ENCODE results near the gene EDARADD.
"Not testable (repeated sequence)": the region's sequence is repeated elsewhere in the genome, so short reads cannot be mapped to it uniquely, and the experiment has no call there.

EDARADD gene

DNA sequence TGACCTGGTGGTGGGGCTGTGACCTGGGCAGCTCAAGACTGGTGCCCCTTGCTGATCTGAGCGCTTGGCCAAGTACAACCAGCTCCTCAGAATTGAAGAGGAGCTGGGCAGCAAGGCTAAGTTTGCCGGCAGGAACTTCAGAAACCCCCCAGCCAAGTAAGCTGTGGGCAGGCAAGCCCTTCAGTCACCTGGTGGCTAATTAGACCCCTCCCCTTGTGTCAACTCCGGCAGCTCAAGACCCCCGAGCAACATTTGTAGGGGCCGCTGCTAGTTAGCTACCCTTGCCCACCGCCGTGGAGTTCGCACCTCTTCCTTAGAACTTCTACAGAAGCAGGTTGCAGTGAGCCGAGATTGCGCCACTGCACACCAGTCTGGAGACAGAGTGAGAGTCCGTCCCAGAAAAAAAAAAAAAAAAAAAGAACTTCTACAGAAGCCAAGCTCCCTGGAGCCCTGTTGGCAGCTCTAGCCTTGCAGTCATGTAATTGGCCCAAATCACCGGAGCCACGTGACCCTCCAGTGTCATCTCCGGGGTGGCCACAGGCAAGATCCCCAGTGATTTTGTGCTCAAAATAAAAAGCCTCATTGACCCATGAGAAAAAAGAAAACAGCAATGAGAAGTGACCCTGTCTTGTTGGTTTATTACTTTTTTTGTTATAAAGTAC, 90.4 kb downstream of the EDARADD start:
- in situ Hi-C loops (cut with MboI; ENCODE audit: low sequenced_read_pairs) = no loop called here

DNA sequence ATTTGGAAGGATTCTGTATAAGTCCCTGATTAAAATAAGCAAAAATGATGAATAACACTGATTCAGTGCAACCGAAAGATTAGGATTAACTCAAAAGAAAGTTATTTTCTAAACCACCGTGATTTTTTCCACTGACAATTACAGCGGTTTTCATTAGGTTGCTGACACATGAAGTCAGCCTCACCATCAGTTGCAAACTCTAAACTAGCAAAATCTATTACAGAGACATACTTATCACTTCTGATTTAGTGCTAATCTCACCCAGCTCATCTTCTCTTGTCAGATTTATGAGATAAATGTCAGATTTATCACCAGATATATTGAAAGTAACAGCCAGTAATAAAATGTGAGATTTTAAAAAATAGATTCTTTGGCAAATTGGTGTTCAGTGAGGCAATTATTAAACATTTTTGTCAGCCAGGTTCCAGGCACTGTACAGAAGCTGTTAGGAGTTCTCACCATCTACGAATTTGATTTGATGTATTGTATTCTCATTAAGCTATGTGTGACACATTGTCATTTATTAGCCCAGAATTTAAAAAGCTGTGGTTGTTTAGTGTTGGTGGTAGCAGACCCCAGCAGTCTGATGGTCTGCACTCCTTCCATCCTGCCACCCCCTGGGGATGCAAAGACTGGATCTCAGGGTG, 92.4 kb downstream of the EDARADD start:
- in situ Hi-C loops (cut with MboI; ENCODE audit: low sequenced_read_pairs) = no loop called here

DNA sequence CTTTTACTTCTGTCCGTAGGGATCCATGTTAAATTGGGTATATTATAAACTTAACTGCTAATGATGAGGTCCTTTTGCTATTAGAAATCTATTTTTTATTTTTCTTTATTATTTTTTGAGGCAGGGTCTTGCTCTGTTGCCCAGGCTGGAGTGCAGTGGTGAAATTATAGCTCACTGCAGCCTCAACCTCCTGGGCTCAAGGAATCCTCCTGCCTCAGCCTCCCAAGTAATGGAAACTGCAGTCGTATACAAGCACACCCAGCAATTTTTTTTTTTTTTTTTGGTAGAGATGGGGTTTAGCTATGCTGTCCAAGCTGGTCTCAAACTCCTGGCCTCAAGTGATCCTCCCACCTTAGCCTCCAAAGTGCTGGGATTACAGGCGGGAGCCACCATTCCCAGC, 95.1 kb downstream of the EDARADD start:
- in situ Hi-C loops (cut with MboI; ENCODE audit: low sequenced_read_pairs) = not testable (repeated sequence)

DNA sequence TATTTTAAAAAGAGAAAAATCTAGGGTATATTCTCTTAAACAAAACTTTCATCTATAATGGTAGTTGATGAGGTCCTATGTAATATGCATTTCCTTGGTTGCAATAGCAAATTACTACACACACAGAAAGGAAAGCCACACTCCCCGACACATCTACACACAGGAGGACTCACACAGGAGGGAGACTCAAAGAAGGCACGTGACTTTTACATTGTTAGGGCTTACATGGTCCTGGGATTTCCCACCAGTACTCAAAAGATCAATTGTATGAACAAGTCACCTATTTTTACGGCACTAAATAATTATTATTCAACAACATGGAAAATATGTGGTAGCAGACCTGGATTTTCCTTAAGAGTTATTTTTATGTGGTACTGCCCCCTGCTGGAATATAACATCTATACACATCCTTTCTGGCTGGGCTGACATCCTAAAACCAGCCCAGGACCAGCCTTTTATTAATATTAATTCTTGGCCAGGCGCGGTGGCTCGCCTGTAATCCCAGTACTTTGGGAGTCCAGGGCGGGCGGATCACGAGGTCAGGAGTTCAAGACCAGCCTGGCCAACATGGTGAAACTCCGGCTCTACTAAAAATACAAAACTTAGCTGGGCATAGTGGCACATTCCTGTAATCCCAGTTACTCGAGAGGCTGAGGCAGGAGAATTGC, 95.8 kb downstream of the EDARADD start:
- in situ Hi-C loops (cut with MboI; ENCODE audit: low sequenced_read_pairs) = loop anchor here (10.0 kb wide), 1 partner anchor 375 kb away; no protein-coding TSS in a partner anchor

DNA sequence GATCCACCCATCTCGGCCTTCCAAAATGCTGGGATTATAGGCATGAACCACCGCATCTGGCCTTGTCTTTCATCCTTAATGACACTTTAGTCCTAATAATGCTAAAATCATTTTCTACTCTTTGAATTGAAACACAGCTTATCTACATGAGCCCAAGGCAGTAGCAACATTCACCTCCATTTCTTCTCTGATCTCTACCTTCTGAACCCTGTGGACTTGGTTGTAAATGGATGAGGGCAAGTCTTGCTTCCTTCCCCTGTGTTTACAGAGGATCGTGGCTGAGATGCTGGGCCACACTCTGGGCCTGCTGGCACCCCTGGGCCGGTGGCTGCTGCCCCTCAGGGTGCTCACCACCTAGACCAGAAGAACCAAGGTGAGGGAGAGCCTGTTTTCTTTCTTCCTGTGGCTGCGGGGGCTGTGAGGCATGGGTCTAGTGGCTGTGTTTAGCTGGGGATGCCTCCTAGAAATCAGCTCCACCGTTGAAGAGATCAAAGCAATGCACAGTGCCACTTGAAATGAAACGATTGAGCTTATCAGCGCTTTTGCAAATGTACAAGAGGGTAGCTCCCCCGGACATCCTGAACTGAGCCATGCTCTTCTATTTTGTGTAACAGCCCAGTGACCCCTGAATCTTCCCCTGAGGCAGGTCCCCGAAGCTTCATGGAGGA, 97.5 kb downstream of the EDARADD start:
- in situ Hi-C loops (cut with MboI; ENCODE audit: low sequenced_read_pairs) = loop anchor here (10.0 kb wide), 1 partner anchor 377 kb away; no protein-coding TSS in a partner anchor

DNA sequence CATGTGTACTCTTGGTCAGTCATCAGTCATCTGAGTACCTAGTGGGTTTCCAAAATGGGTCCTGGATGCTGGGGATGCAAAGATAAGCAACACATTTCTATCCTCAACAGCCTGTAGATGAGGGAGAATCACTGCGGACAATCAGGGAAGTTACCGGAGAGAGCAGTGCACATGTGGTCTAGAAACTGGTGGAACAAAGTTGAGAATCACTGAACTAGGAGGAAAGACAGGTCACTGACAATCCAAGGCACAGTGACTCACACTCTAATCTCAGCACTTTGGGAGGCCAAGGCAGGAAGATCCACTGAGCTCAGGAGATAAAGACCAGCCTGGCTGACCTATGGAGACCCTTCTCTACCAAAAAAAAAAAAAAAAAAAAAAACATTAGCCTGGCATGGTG, 98.3 kb downstream of the EDARADD start:
- in situ Hi-C loops (cut with MboI; ENCODE audit: low sequenced_read_pairs) = loop anchor here (10.0 kb wide), 1 partner anchor 378 kb away; no protein-coding TSS in a partner anchor

DNA sequence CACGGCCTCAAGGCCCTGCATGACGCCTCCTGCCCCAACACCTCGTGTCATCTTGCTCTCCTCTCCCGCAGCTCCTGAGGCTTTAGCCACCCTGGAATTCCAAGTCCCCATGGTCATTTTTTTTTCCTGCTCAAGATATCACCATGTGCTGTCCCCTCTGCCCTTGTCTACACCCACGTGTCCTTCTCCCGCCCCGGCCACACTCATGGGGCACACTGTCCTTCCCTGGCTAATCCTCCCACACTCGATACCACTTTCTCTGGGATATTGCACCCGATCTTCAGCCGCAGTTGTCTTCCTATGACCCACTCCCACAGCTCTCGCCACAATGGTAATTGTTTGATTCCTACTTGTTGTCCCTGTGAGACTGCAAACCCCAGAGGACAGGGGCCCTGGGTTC, 100.0 kb downstream of the EDARADD start:
- in situ Hi-C loops (cut with MboI; ENCODE audit: low sequenced_read_pairs) = loop anchor here (10.0 kb wide), 1 partner anchor 379 kb away; no protein-coding TSS in a partner anchor

DNA sequence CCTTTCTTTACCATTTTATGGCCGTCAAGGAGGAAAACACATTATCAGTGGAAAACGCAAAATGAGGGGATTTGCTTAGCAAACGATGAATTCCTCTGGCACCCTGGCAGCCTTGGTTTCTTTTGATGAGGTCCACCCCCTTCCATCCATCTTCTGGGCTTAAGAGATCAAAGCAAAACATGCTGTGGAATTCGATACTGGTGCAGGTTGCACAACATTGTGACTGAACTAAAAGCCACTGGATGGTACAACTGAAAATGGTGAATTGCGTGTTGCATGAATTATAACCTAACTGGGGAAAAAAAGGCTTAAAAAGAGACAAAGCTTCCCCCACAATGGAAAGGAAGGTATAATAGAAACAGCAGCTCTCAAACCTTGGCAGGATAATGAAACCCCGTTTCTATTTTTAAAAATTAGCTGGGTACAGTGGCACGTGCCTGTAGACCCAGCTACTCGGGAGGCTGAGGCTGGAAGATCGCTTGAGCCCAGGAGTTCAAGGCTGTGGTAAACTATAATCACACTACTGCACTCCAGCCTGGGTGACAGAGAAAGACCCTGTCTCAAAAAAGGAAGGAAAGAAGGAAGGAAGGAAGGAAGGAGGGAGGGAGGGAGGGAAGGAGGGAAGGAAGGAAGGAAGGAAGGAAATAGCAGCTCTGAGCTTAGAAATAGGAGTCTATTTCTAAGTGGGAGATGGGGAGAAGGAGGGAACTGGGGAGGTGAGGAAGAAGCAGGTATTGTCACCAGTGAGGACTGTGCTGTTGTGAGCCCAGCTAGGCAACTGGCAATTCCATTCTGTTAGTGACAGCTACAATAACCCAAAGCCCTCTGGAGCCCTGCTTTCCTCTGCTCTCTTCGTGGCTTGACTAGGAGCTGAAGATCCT, 100.7 kb downstream of the EDARADD start:
- in situ Hi-C loops (cut with MboI; ENCODE audit: low sequenced_read_pairs) = loop anchor here (10.0 kb wide), 1 partner anchor 380 kb away; no protein-coding TSS in a partner anchor

DNA sequence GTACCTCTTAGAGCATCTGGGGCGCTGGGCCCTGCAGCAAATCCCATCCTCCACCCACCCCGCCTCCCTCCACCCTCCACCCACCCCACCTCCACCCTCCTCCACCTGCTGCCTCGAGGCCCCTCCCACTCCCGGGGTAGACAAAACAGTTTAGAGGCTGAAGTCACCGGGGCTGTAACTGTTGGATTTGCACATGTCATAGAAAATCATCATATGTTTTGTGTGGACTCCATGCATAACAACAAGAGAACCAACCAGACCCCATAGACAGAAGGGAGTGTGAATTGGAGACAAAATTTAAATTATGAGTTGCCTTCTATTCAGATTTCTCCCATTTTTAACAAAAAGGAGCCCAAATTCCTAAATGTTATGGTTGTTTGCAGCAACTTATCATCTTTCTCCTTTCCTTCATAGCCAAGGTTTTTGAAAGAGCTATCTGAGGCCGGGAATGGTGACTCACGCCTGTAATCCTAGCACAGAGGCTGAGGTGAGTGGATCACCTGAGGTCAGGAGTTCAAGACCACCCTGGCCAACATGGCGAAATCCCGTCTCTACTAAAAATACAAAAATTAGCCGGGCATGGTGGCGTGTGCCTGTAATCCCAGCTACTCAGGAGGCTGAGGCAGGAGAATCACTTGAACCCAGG, 101.5 kb downstream of the EDARADD start:
- in situ Hi-C loops (cut with MboI; ENCODE audit: low sequenced_read_pairs) = loop anchor here (10.0 kb wide), 1 partner anchor 381 kb away; no protein-coding TSS in a partner anchor

DNA sequence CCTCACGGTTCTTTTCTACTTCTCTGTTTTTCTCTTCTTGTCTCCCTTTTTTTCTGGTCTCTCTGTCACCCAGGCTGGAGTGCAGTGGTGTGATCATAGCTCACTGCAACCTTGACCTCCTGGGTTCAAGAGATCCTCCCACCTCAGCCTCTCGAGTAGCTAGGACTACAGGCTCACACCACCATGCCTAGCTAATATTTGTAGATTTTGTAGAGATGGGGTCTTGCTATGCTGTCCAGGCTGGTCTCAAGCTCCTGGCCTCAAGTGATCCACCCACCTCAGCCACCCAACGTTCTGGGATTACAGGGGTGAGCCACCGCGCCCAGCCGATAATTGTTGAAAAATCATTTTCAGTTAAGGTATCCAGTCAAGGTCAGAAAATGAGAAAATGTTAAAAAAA, 103.8 kb downstream of the EDARADD start:
- in situ Hi-C loops (cut with MboI; ENCODE audit: low sequenced_read_pairs) = loop anchor here (10.0 kb wide), 1 partner anchor 383 kb away; no protein-coding TSS in a partner anchor

DNA sequence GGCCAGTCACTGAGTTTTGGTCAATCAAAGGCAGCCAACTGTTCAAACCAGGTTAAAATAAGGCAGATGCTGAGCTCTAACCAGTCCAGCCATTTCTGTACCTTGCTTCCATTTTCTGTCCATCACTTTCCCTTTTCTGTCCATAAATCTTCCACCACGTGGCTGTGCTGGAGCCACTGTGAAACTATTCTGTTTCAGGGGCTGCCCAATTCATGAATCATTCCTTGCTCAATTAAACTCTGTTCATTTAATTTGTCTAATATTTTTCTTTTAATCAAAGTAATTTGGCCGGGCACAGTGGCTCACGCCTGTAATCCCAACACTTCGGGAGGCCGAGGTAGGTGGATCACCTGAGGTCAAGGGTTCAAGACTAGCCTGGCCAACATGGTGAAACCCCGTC, 107.0 kb downstream of the EDARADD start:
- in situ Hi-C loops (cut with MboI; ENCODE audit: low sequenced_read_pairs) = no loop called here

DNA sequence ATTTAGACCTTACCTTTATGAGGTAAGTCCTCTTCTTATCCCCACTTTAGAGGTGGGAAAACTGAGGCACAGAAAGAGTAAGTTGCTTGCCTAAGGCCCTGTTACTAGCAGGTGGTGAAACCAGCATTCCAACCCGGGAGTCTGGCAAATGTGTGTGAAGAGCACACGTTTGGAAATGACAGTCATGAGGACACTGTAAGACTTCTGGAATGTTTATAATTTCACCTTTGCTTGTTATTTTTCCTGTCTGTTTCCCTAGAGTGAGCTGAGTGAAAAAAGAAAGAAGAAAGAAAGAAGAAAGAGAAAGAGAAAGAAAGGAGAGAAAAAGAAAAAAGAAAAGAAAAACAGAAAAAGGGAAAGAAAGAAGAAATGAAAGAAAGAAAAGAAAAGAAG, 108.5 kb downstream of the EDARADD start:
- in situ Hi-C loops (cut with MboI; ENCODE audit: low sequenced_read_pairs) = no loop called here

DNA sequence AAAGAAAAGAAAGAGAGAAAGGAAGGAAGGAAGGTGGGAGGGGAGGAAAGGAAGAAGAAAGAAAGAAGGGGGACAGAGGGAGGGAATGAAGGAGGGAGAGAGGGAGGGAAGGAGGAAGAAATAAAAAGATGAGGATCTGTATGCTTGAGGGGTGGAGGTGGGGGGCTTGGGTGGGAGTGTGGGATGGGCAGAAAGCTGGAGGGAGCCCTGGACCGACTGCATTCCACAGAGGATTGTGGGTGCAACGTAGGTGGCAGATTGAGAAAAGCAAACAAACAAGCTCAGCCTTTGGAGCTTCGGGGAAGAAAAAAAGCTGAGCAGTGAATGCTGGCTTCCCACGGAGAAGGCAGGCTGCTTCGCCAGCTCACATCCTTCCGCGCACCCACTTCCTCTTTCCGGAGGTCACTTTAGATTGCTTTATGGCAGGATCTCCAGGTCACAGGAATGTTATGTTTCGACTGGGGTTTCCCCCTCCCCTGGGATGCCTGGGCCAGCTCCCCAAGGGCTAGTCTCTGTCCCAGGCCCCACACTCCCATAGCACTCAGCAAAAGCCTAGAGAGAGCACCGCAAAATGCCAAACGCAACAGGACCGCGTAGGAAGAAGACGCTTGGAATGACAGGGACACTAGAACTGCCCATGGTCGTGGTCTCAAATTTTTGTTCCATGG, 109.0 kb downstream of the EDARADD start:
- in situ Hi-C loops (cut with MboI; ENCODE audit: low sequenced_read_pairs) = no loop called here

DNA sequence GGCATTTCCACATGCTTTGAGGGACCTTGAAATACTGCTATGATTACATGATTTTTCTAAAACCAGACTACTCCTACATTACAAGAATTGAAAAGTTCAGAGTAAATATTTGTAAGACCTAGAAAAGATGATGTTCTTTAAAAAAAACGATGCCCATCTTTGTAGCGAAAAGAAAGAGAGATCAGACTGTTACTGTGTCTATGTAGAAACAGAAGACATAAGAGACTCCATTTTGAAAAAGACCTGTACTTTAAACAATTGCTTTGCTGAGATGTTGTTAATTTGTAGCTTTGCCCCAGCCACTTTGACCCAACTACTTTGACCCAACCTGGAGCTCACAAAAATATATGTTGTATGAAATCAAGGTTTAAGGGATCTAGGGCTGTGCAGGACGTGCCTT, 110.3 kb downstream of the EDARADD start:
- in situ Hi-C loops (cut with MboI; ENCODE audit: low sequenced_read_pairs) = not testable (repeated sequence)

DNA sequence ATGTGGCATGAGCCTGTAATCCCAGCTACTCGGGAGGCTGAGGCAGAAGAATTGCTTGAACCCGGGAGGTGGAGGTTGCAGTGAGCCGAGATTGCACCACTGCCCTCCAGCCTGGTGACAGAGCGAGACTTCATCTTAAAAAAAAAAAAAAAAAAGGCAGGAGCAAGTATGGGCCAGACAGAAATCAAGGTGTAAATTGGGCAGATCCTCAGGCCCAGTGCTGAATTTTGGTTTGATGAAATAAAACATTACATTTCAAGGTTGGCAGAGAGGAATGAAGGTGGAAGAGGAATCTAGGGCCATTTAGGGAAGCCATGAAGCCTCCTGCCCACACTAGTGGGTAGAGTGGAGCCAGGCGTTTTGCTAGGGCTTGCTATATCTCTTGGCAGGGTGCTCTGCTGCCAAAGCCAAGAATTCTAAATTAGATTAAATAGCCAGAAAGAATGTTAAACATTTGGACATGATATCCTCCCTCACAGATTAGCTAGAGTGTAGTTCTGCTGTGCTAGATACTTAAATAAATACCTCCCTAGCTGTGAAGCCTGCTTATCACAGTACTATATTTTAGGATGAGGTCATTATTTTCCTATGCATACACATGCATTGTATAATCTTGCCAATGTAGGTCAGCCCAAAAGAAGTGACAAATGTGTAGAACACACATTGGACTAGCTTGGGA, 113.1 kb downstream of the EDARADD start:
- in situ Hi-C loops (cut with MboI; ENCODE audit: low sequenced_read_pairs) = no loop called here

DNA sequence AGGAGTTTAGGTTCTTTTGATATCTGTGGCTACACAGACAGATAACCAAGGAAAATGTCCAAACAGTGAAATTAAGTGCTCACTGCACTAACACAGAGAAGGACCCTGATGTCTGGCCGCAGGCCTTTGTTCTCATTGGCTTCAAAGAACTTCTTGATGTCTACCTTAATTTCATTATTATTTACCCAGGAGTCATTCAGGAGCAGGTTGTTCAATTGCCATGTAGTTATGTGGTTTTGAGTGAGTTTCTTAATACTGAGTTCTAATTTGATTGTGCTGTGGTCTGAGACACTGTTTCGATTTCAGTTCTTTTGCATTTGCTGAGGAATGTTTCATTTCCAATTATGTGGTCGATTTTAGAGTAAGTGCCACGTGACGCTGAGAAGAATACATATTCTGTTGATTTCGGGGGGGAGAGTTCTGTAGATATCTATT, 114.5 kb downstream of the EDARADD start:
- in situ Hi-C loops (cut with MboI; ENCODE audit: low sequenced_read_pairs) = no loop called here

DNA sequence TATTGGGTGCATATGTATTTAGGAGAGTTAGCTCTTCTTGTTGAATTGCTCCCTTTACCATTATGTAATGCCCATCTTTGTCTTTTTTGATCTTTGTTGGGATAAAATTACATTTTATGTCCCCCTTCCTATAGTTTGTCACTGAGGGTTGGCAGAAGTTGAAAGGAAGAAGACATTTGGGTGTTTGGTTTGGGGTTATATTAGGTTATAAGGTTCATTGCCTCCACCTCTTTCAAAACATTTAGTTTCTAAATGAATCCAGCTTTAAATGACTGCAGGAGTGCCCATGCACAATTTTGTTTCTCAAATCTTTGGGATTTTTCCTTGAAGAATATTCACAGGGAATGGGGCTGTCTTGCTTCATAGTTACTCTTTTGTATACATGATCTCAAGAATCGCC, 115.1 kb downstream of the EDARADD start:
- in situ Hi-C loops (cut with MboI; ENCODE audit: low sequenced_read_pairs) = no loop called here

DNA sequence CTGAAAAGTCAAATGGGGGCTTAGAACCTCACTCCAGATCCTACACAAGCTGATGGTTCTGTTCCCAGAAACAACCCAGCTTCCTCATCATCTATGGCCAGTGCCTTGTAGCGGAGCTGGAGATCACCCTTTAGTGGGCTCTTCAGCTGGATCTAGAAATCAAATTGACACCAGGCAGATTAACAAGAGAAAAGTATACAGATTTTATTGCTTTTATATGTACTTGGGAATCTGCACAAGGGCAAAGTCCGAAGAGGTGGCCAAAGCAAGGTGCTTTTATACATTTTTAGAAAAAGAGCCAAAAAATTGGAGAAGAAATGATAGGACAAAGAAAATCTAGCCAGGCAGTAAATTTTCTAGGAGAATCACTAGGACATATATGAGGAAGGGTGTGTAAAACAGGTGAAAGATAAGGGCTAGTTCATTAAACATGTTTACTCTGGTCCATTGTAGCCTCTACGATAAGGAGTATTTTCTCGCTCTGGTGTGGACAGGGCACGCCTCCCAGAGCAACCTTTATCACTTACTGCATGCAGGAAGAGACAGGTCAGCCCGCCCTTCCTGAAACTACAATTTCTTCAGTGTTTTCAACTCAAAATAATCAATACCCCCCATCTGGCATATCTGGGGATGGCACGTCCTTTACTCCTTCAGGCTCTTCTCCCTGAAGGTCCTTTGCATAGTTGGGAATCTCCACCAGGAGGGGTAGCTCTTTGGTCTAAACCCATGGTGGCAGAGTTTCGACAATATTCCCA, 115.7 kb downstream of the EDARADD start:
- in situ Hi-C loops (cut with MboI; ENCODE audit: low sequenced_read_pairs) = no loop called here
